Vagina (tissue), 2 donors: ENCODE measurements around the gene POLR2A. TPM values are rescaled to one million over a fixed set of nuclear protein-coding genes. Genes with fewer than 3 reads are reported as not detected.

Experiments
- DNase-seq, 2 donors: peaks; one replicate each; pipeline ENCODE4 v3.0.0-alpha.2; 2017; ENCODE audit errors: extremely low spot score in 2 of 2
- H3K27ac ChIP-seq: fragments of 200-600 bp; sonication (generic); one replicate; pipeline ENCODE4 v1.5.1; 2019
- H3K27me3 ChIP-seq: fragments of 200-600 bp; sonication (generic); one replicate; pipeline ENCODE4 v1.5.1; 2019
- H3K36me3 ChIP-seq, 2 donors: fragments of 200-600 bp; sonication (generic); one replicate each; pipeline ENCODE4 v1.5.1; 2017 to 2019
- H3K4me1 ChIP-seq: fragments of 200-600 bp; sonication (generic); one replicate; pipeline ENCODE4 v1.5.1; 2019
- H3K4me3 ChIP-seq, 2 donors: fragments of 200-600 bp; sonication (generic); 1 replicate in 1 of 2; 2 replicates in 1 of 2; pipeline ENCODE4 v1.5.1; 2016 to 2019
- H3K9me3 ChIP-seq: fragments of 200-600 bp; sonication (generic); one replicate; pipeline ENCODE4 v1.5.1; 2019
- POLR2A ChIP-seq, 2 donors: fragments of 450-650 bp; IDR thresholded peaks; one replicate each; pipeline ENCODE4 v1.6.1; 2017; ENCODE audit warnings: antibody characterized with exemption in 2 of 2, mild to moderate bottlenecking in 2 of 2, moderate library complexity in 2 of 2
- POLR2AphosphoS5 ChIP-seq, 2 donors: sonication (generic); formaldehyde crosslinking; IDR thresholded peaks; one replicate each; pipeline ENCODE4 v1.9.0; 2017; ENCODE audit warnings: antibody characterized with exemption in 2 of 2, mild to moderate bottlenecking in 2 of 2, low read depth in 1 of 2; ENCODE audit not compliant: insufficient read depth in 1 of 2
- intact Hi-C: fragments of 100-400 bp; cut with DNase I; formaldehyde crosslinking; loops from one replicate; pipeline ENCODE4 v1.15.1; 2023
- total RNA-seq: library from RNA; depleted of rRNA; stranded (reverse); fragments of >200 nt; gene quantifications from one replicate; pipeline ENCODE4 v1.2.3, GENCODE V29; 2016
- TF ChIP-seq, protein P1 (sequence below), 3 experiments: fragments of 450-650 bp in 2 of 3; fragments of 200-600 bp in 1 of 3; sonication (generic) in 1 of 3; IDR thresholded peaks; one replicate each; pipeline ENCODE4 v1.5.1; 2017 to 2019; ENCODE audit warnings: antibody characterized with exemption in 3 of 3, mild to moderate bottlenecking in 2 of 3, moderate library complexity in 2 of 3

Gene POLR2A
- total RNA-seq, 1 donor from 2014 or later, result 118 TPM

DNA sequence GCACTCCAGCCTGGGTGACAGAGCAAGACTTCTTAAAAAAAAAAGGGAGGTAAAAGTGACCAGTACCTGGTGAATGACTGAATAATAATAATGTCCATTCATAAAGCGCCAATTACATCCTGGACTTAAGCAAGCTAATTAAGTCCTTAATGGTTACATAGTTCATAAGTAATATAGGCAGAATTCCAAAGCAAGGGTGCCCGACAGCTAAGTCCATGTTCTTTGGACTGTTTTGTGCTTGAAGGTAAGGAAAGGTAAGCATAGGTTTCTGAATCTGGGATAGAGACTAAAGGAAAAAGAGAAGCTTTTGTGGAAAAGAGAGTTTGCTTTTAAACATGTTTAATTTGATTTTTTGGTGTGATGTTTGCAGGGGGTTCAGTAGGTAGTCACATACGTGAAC, 9.8 kb downstream of the POLR2A start:
- no peak overlapping the region for H3K4me3 ChIP-seq
- H3K27ac ChIP-seq, result no peak overlapping the region
- intact Hi-C loops, result no loop called here
- H3K9me3 ChIP-seq, result no peaks in the 10 kb centered on the region
- H3K4me1 ChIP-seq, result peaks cover 57% of the 10 kb centered on the region
- DNase-seq, result no peak
- H3K36me3 ChIP-seq, result peaks cover 0 to 34% of the 10 kb centered on the region in 2 donors
- H3K27me3 ChIP-seq, result no peaks in the 10 kb centered on the region
- TF ChIP-seq, protein P1, sequence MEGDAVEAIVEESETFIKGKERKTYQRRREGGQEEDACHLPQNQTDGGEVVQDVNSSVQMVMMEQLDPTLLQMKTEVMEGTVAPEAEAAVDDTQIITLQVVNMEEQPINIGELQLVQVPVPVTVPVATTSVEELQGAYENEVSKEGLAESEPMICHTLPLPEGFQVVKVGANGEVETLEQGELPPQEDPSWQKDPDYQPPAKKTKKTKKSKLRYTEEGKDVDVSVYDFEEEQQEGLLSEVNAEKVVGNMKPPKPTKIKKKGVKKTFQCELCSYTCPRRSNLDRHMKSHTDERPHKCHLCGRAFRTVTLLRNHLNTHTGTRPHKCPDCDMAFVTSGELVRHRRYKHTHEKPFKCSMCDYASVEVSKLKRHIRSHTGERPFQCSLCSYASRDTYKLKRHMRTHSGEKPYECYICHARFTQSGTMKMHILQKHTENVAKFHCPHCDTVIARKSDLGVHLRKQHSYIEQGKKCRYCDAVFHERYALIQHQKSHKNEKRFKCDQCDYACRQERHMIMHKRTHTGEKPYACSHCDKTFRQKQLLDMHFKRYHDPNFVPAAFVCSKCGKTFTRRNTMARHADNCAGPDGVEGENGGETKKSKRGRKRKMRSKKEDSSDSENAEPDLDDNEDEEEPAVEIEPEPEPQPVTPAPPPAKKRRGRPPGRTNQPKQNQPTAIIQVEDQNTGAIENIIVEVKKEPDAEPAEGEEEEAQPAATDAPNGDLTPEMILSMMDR (IDR thresholded peaks at IDR 0.05), result no peak
- TF ChIP-seq POLR2A (IDR thresholded peaks at IDR 0.05) (no peak), POLR2AphosphoS5 (IDR thresholded peaks at IDR 0.05; ENCODE audit: insufficient read depth in 1 of 2, low read depth in 1 of 2) (no peak)

DNA sequence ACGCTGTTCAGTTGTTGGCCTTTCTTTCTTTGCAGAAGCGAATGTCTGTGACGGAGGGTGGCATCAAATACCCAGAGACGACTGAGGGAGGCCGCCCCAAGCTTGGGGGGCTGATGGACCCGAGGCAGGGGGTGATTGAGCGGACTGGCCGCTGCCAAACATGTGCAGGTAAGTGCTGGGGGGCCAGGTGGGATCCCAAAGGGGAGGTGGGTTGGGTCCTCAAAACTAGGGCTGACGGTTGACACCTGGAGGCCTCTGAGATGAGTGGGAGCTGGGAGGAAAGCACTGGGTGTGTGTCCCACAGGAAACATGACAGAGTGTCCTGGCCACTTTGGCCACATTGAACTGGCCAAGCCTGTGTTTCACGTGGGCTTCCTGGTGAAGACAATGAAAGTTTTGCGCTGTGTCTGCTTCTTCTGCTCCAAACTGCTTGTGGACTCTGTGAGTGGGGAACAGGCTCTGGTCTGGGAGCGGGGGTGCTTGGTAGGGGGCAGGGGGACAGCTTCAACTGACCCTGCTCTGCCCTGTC, 11.8 kb downstream of the POLR2A start:
- Histone ChIP-seq H3K27me3 (no peaks in the 10 kb centered on the region), H3K27ac (peak overlapping the region; percentile 33), H3K4me1 (peaks cover 37% of the 10 kb centered on the region), H3K36me3 (peaks cover 5 to 54% of the 10 kb centered on the region in 2 donors), H3K9me3 (no peaks in the 10 kb centered on the region), H3K4me3 (no peak overlapping the region)
- intact Hi-C loops, result no loop called here
- no peak for DNase-seq
- TF ChIP-seq, protein P1 (IDR thresholded peaks at IDR 0.05), result no peak
- TF ChIP-seq POLR2A (IDR thresholded peaks at IDR 0.05) (no peak), POLR2AphosphoS5 (IDR thresholded peaks at IDR 0.05; ENCODE audit: insufficient read depth in 1 of 2, low read depth in 1 of 2) (no peak)

DNA sequence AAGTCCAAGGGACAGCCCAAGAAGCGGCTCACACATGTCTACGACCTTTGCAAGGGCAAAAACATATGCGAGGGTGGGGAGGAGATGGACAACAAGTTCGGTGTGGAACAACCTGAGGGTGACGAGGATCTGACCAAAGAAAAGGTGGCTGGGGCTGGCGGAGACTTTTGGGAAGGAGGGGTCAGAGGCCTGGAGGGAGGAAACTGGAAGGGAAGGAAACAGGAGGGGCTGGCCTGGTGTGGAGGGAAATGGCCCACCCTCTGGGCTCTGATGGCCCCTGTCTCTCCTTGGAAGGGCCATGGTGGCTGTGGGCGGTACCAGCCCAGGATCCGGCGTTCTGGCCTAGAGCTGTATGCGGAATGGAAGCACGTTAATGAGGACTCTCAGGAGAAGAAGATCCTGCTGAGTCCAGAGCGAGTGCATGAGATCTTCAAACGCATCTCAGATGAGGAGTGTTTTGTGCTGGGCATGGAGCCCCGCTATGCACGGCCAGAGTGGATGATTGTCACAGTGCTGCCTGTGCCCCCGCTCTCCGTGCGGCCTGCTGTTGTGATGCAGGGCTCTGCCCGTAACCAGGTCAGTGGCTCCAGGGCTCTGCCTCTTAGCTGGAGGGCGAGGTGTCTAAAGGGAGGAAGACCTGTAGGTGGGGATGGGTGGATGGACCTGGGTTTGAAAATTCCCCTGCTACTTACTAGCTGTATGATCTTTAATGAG, 12.5 kb downstream of the POLR2A start:
- Histone ChIP-seq H3K36me3 (peaks cover 5 to 61% of the 10 kb centered on the region in 2 donors), H3K27ac (peak overlapping the region; percentile 33), H3K27me3 (no peaks in the 10 kb centered on the region), H3K4me3 (no peak overlapping the region), H3K4me1 (peaks cover 31% of the 10 kb centered on the region), H3K9me3 (no peaks in the 10 kb centered on the region)
- no peak for TF ChIP-seq POLR2AphosphoS5 (IDR thresholded peaks at IDR 0.05; ENCODE audit: insufficient read depth in 1 of 2, low read depth in 1 of 2)
- TF ChIP-seq, protein P1 (IDR thresholded peaks at IDR 0.05), result no peak
- TF ChIP-seq POLR2A (IDR thresholded peaks at IDR 0.05), result no peak
- no peak for DNase-seq
- intact Hi-C loops, result no loop called here

DNA sequence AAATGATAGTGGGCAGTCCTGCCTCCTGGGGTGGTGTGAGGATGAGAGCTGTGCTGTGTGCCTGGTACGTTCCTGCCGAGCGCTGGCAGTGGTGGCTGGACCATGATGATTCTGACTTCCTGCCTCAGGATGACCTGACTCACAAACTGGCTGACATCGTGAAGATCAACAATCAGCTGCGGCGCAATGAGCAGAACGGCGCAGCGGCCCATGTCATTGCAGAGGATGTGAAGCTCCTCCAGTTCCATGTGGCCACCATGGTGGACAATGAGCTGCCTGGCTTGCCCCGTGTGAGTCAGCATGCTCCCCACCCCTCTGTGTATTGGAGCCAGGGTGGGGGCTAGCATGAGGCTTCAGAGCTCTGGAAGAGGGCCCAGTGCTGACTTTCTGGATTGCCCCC, 13.1 kb downstream of the POLR2A start:
- Histone ChIP-seq H3K36me3 (peaks cover 5 to 63% of the 10 kb centered on the region in 2 donors), H3K27ac (no peak overlapping the region)
- intact Hi-C loops, result no loop called here

DNA sequence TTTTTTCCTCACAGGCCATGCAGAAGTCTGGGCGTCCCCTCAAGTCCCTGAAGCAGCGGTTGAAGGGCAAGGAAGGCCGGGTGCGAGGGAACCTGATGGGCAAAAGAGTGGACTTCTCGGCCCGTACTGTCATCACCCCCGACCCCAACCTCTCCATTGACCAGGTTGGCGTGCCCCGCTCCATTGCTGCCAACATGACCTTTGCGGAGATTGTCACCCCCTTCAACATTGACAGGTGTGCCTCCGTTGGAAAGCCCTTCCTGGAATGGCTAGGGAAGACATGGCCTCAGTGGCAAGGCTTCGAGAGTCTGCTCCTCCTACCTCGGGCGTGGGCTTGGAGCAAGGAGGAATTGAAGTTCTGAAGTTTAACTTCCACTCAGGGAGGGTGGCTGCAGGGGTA, 13.5 kb downstream of the POLR2A start:
- Histone ChIP-seq H3K4me3 (no peak overlapping the region), H3K4me1 (peaks cover 24% of the 10 kb centered on the region), H3K9me3 (no peaks in the 10 kb centered on the region), H3K27me3 (no peaks in the 10 kb centered on the region), H3K36me3 (peaks cover 5 to 67% of the 10 kb centered on the region in 2 donors), H3K27ac (no peak overlapping the region)
- DNase-seq, result no peak
- TF ChIP-seq, protein P1 (IDR thresholded peaks at IDR 0.05), result no peak
- TF ChIP-seq POLR2AphosphoS5 (IDR thresholded peaks at IDR 0.05; ENCODE audit: insufficient read depth in 1 of 2, low read depth in 1 of 2) (no peak), POLR2A (IDR thresholded peaks at IDR 0.05) (no peak)
- intact Hi-C loops, result no loop called here

More for the DNA sequence above, 13.1 kb downstream of the POLR2A start:
- Histone ChIP-seq H3K9me3 (no peaks in the 10 kb centered on the region), H3K4me1 (peaks cover 25% of the 10 kb centered on the region), H3K27me3 (no peaks in the 10 kb centered on the region), H3K4me3 (no peak overlapping the region)
- DNase-seq, result no peak
- TF ChIP-seq POLR2AphosphoS5 (IDR thresholded peaks at IDR 0.05; ENCODE audit: insufficient read depth in 1 of 2, low read depth in 1 of 2), result no peak
